ENCODE data around the gene SH2B2.
"Not testable (repeated sequence)": the region's sequence is repeated elsewhere in the genome, so short reads cannot be mapped to it uniquely, and the experiment has no call there.

The SH2B2 gene

GRCh38 chr7:102337420-102337819 lies 50.8 kb downstream of the SH2B2 start:
- DNase-seq = not testable (repeated sequence)

- not testable (repeated sequence) for DNase-seq
Observed at GRCh38 chr7:102340599-102341368, 54.1 kb downstream of the SH2B2 start.

GRCh38 chr7:102346983-102347382 lies 60.3 kb downstream of the SH2B2 start:
- DNase-seq = not testable (repeated sequence)

- DNase-seq = not testable (repeated sequence)
Observed at GRCh38 chr7:102356344-102356743, 69.7 kb downstream of the SH2B2 start, which contains the start of gene SPDYE6. Gene SPDYE6, minus strand, starts transcription at chr7:102356444. Its CDS starts 421 bp downstream, at chr7:102356023.

GRCh38 chr7:102363549-102364393 lies 77.1 kb downstream of the SH2B2 start:
- peak; percentile 37 for DNase-seq

GRCh38 chr7:102364394-102364886 lies 77.8 kb downstream of the SH2B2 start:
- DNase-seq = not testable (repeated sequence)

GRCh38 chr7:102365390-102365789 lies 78.7 kb downstream of the SH2B2 start:
- DNase-seq = not testable (repeated sequence)

- DNase-seq = not testable (repeated sequence)
Observed at GRCh38 chr7:102370038-102370437, 83.4 kb downstream of the SH2B2 start.
